Epithelial cell of prostate (primary cell): ENCODE results near the gene FNBP1.
A peak's percentile ranks its signal among the peaks of the same experiment; 100 is the strongest.

Source experiments
- DNase-seq: peaks from one replicate; pipeline ENCODE4 v3.0.0-alpha.2; 2011; ENCODE audit warnings: low read depth, low spot score
- H3K27ac ChIP-seq: fragments of 450-650 bp; 2 replicates; pipeline ENCODE4 v1.5.1; 2017; ENCODE audit warnings: mild to moderate bottlenecking

FNBP1 gene

GRCh38 chr9:129885018-129885669 lies 157.8 kb downstream of the FNBP1 start:
- no peak for DNase-seq
- H3K27ac ChIP-seq, result peak overlapping the region; percentile 65

- DNase-seq, result peak; percentile 18
- H3K27ac ChIP-seq, result peak overlapping the region; percentile 65
Observed at GRCh38 chr9:129884220-129885017, 158.6 kb downstream of the FNBP1 start.

- no peak overlapping the region for H3K27ac ChIP-seq
- DNase-seq, result no peak
Observed at GRCh38 chr9:129881547-129882324, 161.3 kb downstream of the FNBP1 start.

- no peak overlapping the region for H3K27ac ChIP-seq
- DNase-seq, result no peak
Observed at GRCh38 chr9:129880654-129881546, 162.1 kb downstream of the FNBP1 start.

GRCh38 chr9:129879991-129880653 lies 162.9 kb downstream of the FNBP1 start:
- no peak overlapping the region for H3K27ac ChIP-seq
- no peak for DNase-seq

- H3K27ac ChIP-seq, result no peak overlapping the region
- no peak for DNase-seq
Observed at GRCh38 chr9:129879103-129879699, 163.8 kb downstream of the FNBP1 start.

GRCh38 chr9:129878291-129878690 lies 164.7 kb downstream of the FNBP1 start:
- no peak overlapping the region for H3K27ac ChIP-seq
- DNase-seq, result no peak

GRCh38 chr9:129876815-129877214 lies 166.2 kb downstream of the FNBP1 start:
- no peak for DNase-seq
- no peak overlapping the region for H3K27ac ChIP-seq

GRCh38 chr9:129875687-129876395 lies 167.1 kb downstream of the FNBP1 start:
- no peak for DNase-seq
- H3K27ac ChIP-seq, result no peak overlapping the region

GRCh38 chr9:129875181-129875611 lies 167.8 kb downstream of the FNBP1 start:
- DNase-seq, result no peak
- no peak overlapping the region for H3K27ac ChIP-seq

- no peak for DNase-seq
- H3K27ac ChIP-seq, result no peak overlapping the region
Observed at GRCh38 chr9:129874261-129875101, 168.5 kb downstream of the FNBP1 start.

- no peak for DNase-seq
- no peak overlapping the region for H3K27ac ChIP-seq
Observed at GRCh38 chr9:129873563-129874190, 169.3 kb downstream of the FNBP1 start.

- no peak for DNase-seq
- H3K27ac ChIP-seq, result no peak overlapping the region
Observed at GRCh38 chr9:129871046-129871445, 171.9 kb downstream of the FNBP1 start.

- H3K27ac ChIP-seq, result no peak overlapping the region
- no peak for DNase-seq
Observed at GRCh38 chr9:129869585-129870501, 173.1 kb downstream of the FNBP1 start.

- no peak overlapping the region for H3K27ac ChIP-seq
- DNase-seq, result no peak
Observed at GRCh38 chr9:129868872-129869486, 174.0 kb downstream of the FNBP1 start.
